Measurements from ENCODE around the gene GRB2. TPM values are rescaled to one million over a fixed set of nuclear protein-coding genes. Genes with fewer than 3 reads are reported as not detected.

The GRB2 gene
- total RNA-seq, 1 donor from 2014 or later = 121 TPM

DNA sequence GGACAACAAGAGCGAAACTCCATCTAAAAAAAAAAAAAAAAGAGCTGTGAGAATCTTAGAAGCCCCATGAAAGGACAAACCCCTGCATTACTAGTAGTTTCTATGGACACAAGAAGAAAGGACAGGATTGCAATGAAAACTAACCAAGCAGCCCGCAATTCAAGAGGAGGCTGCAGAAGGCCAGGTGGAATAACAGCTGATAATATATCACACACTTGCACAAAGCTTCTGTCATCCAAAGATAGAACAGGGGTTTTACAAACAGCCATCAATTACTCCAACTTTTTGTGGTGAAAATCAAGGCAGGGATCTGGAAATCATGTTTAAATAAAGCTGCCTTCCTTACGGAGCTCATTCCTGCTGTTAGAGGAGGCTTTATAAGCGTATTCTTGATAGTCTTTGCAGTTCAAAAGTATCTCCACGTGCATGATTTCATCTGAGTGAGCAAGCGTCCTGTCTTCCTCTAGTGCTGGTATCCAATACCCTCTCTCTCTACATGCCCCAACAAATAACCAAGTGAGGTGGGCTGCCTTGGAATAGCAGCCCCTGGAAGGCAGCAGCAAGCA, 27.8 kb upstream of the GRB2 start:
- Histone ChIP-seq H3K27me3 (ENCODE audit: control insufficient read depth, insufficient read depth, low read length) (no peaks in the 10 kb centered on the region), H3K4me3 (ENCODE audit: low read depth, low read length) (no peak overlapping the region), H3K36me3 (ENCODE audit: control insufficient read depth, insufficient read depth, low read length) (no peaks in the 10 kb centered on the region)
- DNase-seq (ENCODE audit: low read depth) = no peak
- TF ChIP-seq, protein P1, sequence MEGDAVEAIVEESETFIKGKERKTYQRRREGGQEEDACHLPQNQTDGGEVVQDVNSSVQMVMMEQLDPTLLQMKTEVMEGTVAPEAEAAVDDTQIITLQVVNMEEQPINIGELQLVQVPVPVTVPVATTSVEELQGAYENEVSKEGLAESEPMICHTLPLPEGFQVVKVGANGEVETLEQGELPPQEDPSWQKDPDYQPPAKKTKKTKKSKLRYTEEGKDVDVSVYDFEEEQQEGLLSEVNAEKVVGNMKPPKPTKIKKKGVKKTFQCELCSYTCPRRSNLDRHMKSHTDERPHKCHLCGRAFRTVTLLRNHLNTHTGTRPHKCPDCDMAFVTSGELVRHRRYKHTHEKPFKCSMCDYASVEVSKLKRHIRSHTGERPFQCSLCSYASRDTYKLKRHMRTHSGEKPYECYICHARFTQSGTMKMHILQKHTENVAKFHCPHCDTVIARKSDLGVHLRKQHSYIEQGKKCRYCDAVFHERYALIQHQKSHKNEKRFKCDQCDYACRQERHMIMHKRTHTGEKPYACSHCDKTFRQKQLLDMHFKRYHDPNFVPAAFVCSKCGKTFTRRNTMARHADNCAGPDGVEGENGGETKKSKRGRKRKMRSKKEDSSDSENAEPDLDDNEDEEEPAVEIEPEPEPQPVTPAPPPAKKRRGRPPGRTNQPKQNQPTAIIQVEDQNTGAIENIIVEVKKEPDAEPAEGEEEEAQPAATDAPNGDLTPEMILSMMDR (IDR thresholded peaks at IDR 0.05; ENCODE audit: insufficient read depth, low read length, poor library complexity, severe bottlenecking) = no peak

- Histone ChIP-seq H3K4me3 (ENCODE audit: low read depth, low read length) (no peak overlapping the region), H3K36me3 (ENCODE audit: control insufficient read depth, insufficient read depth, low read length) (no peaks in the 10 kb centered on the region), H3K27me3 (ENCODE audit: control insufficient read depth, insufficient read depth, low read length) (no peaks in the 10 kb centered on the region)
- TF ChIP-seq, protein P1 (IDR thresholded peaks at IDR 0.05; ENCODE audit: insufficient read depth, low read length, poor library complexity, severe bottlenecking) = no peak
- peak; percentile 77 for DNase-seq (ENCODE audit: low read depth)
These were observed 24.9 kb upstream of the GRB2 start for GRCh38 chr17:75430159-75430974.

GRCh38 chr17:75428543-75429469, 23.3 kb upstream of the GRB2 start:
- Histone ChIP-seq H3K36me3 (ENCODE audit: control insufficient read depth, insufficient read depth, low read length) (no peaks in the 10 kb centered on the region), H3K27me3 (ENCODE audit: control insufficient read depth, insufficient read depth, low read length) (no peaks in the 10 kb centered on the region), H3K4me3 (ENCODE audit: low read depth, low read length) (no peak overlapping the region)
- TF ChIP-seq, protein P1 (IDR thresholded peaks at IDR 0.05; ENCODE audit: insufficient read depth, low read length, poor library complexity, severe bottlenecking) = no peak
- no peak for DNase-seq (ENCODE audit: low read depth)

GRCh38 chr17:75418531-75418930, 13.1 kb upstream of the GRB2 start:
- TF ChIP-seq, protein P1 (IDR thresholded peaks at IDR 0.05; ENCODE audit: insufficient read depth, low read length, poor library complexity, severe bottlenecking) = no peak
- no peaks in the 10 kb centered on the region for H3K36me3 ChIP-seq (ENCODE audit: control insufficient read depth, insufficient read depth, low read length)
- H3K4me3 ChIP-seq (ENCODE audit: low read depth, low read length) = no peak overlapping the region
- DNase-seq (ENCODE audit: low read depth) = no peak
- H3K27me3 ChIP-seq (ENCODE audit: control insufficient read depth, insufficient read depth, low read length) = peaks cover 7% of the 10 kb centered on the region

GRCh38 chr17:75417054-75417580, 11.6 kb upstream of the GRB2 start:
- TF ChIP-seq, protein P1 (IDR thresholded peaks at IDR 0.05; ENCODE audit: insufficient read depth, low read length, poor library complexity, severe bottlenecking) = no peak
- no peak overlapping the region for H3K4me3 ChIP-seq (ENCODE audit: low read depth, low read length)

More at GRCh38 chr17:75417054-75417580, 11.6 kb upstream of the GRB2 start:
- Histone ChIP-seq H3K27me3 (ENCODE audit: control insufficient read depth, insufficient read depth, low read length) (peaks cover 7% of the 10 kb centered on the region), H3K36me3 (ENCODE audit: control insufficient read depth, insufficient read depth, low read length) (no peaks in the 10 kb centered on the region)
- DNase-seq (ENCODE audit: low read depth) = no peak

Data from kidney epithelial cell (primary cell).